ENCODE data around the gene PIGS.

DNA sequence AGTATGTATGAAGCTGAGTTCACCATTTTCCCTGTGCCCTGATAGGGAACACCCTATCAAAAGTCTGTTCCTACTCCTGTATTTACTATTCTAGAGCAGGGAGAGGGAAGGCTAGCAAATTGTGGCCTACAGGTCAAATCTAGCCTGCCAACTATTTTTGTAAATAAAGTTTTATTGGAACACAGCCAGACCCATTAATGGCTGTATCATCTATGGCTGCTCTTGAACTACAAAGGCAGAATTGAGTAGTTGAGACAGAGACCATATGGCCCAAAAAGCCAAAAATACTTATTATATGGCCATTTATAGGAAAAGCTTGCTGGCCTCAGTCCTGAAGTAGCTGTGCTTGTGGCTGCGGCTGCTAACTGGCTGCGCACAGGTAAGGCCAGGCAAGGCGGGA, 9.6 kb upstream of the PIGS start:
- TF ChIP-seq, protein P1, sequence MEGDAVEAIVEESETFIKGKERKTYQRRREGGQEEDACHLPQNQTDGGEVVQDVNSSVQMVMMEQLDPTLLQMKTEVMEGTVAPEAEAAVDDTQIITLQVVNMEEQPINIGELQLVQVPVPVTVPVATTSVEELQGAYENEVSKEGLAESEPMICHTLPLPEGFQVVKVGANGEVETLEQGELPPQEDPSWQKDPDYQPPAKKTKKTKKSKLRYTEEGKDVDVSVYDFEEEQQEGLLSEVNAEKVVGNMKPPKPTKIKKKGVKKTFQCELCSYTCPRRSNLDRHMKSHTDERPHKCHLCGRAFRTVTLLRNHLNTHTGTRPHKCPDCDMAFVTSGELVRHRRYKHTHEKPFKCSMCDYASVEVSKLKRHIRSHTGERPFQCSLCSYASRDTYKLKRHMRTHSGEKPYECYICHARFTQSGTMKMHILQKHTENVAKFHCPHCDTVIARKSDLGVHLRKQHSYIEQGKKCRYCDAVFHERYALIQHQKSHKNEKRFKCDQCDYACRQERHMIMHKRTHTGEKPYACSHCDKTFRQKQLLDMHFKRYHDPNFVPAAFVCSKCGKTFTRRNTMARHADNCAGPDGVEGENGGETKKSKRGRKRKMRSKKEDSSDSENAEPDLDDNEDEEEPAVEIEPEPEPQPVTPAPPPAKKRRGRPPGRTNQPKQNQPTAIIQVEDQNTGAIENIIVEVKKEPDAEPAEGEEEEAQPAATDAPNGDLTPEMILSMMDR (IDR thresholded peaks at IDR 0.05), result no peak
- no peak for TF ChIP-seq POLR2A (IDR thresholded peaks at IDR 0.05)
